Esophagus muscularis mucosa (tissue), 3 donors: ENCODE data around the gene SERHL2.

Experiments
- CTCF ChIP-seq, 3 experiments: fragments of 200-600 bp in 2 of 3; fragments of 450-650 bp in 1 of 3; sonication (generic) in 2 of 3; IDR thresholded peaks; one replicate each; pipeline ENCODE4 v1.5.1; 2017 to 2019; ENCODE audit warnings: antibody characterized with exemption in 3 of 3, mild to moderate bottlenecking in 2 of 3, moderate library complexity in 1 of 3
- POLR2A ChIP-seq: fragments of 450-650 bp; IDR thresholded peaks from one replicate; pipeline ENCODE4 v1.6.1; 2017; ENCODE audit warnings: antibody characterized with exemption, moderate library complexity, mild to moderate bottlenecking, low read depth
- POLR2AphosphoS5 ChIP-seq, 2 donors: sonication (generic); formaldehyde crosslinking; IDR thresholded peaks; one replicate each; pipeline ENCODE4 v1.6.1; 2017; ENCODE audit warnings: antibody characterized with exemption in 2 of 2

- TF ChIP-seq POLR2A = no peak
- TF ChIP-seq CTCF (IDR thresholded peaks at IDR 0.05) = no peak
- TF ChIP-seq POLR2AphosphoS5 (IDR thresholded peaks at IDR 0.05) = no peak
Measured at GRCh38 chr22:42623301-42623751, 69.6 kb downstream of the SERHL2 start.
